ENCODE data around the gene ETS1.

GRCh38 chr11:128589998-128590397 is 2.6 kb upstream of the ETS1 start:
- TF ChIP-seq POLR2AphosphoS5 (IDR thresholded peaks at IDR 0.05; ENCODE audit: borderline replicate concordance, low read depth, low read length), result no peak
- no peak for TF ChIP-seq EZH2 (IDR thresholded peaks at IDR 0.05)
- TF ChIP-seq FOXP2 (optimal IDR thresholded peaks at IDR 0.05; ENCODE audit: control extremely low read depth, extremely low read length, insufficient read depth), result no peak

Measured in SK-N-MC (cell line).